ENCODE data around the gene ZNF512. TPM values are rescaled to one million over a fixed set of nuclear protein-coding genes. Genes with fewer than 3 reads are reported as not detected.

ZNF512 gene
- total RNA-seq, 1 donor from 2014 or later = 30.1 TPM

DNA sequence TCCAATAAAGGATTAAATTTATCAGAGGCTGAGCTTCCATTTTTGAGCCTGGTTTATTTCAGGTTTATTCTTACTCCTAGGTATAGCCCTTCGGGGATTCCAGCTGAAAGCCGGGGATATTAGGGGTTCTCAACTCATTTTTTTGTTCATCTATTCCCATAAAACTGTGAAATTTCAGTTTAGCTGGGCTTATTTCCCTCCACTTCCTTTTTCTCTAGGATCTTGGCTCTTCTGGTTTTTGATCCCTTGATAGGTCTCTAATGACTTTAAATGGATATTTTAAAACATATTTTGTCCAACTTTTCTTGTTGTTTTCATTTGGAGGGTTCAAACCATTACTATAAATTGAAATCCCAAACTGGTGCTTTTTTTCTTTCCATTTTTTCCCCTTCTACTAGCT is 23.6 kb upstream of the ZNF512 start:
- no peak overlapping the region for H3K4me3 Mint-ChIP-seq (ENCODE audit: unreplicated experiment)
- no peak for DNase-seq (ENCODE audit: low spot score)
- no peaks in the 10 kb centered on the region for H3K36me3 Mint-ChIP-seq (ENCODE audit: low read depth, unreplicated experiment)
- no peak overlapping the region for H3K27ac Mint-ChIP-seq (ENCODE audit: unreplicated experiment)
- TF ChIP-seq, protein P1, sequence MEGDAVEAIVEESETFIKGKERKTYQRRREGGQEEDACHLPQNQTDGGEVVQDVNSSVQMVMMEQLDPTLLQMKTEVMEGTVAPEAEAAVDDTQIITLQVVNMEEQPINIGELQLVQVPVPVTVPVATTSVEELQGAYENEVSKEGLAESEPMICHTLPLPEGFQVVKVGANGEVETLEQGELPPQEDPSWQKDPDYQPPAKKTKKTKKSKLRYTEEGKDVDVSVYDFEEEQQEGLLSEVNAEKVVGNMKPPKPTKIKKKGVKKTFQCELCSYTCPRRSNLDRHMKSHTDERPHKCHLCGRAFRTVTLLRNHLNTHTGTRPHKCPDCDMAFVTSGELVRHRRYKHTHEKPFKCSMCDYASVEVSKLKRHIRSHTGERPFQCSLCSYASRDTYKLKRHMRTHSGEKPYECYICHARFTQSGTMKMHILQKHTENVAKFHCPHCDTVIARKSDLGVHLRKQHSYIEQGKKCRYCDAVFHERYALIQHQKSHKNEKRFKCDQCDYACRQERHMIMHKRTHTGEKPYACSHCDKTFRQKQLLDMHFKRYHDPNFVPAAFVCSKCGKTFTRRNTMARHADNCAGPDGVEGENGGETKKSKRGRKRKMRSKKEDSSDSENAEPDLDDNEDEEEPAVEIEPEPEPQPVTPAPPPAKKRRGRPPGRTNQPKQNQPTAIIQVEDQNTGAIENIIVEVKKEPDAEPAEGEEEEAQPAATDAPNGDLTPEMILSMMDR (IDR thresholded peaks at IDR 0.05; ENCODE audit: unreplicated experiment) = no peak
- H3K4me1 Mint-ChIP-seq (ENCODE audit: unreplicated experiment) = no peaks in the 10 kb centered on the region
- H3K27me3 Mint-ChIP-seq (ENCODE audit: unreplicated experiment) = peaks cover 2% of the 10 kb centered on the region
- H3K9me3 Mint-ChIP-seq (ENCODE audit: unreplicated experiment) = no peaks in the 10 kb centered on the region

GRCh38 chr2:27561060-27561459 is 21.8 kb upstream of the ZNF512 start:
- no peaks in the 10 kb centered on the region for H3K36me3 Mint-ChIP-seq (ENCODE audit: low read depth, unreplicated experiment)
- no peak overlapping the region for H3K4me3 Mint-ChIP-seq (ENCODE audit: unreplicated experiment)
- no peak overlapping the region for H3K27ac Mint-ChIP-seq (ENCODE audit: unreplicated experiment)
- H3K4me1 Mint-ChIP-seq (ENCODE audit: unreplicated experiment) = peaks cover 4% of the 10 kb centered on the region
- DNase-seq (ENCODE audit: low spot score) = no peak
- H3K9me3 Mint-ChIP-seq (ENCODE audit: unreplicated experiment) = no peaks in the 10 kb centered on the region
- peaks cover 2% of the 10 kb centered on the region for H3K27me3 Mint-ChIP-seq (ENCODE audit: unreplicated experiment)
- TF ChIP-seq, protein P1 (IDR thresholded peaks at IDR 0.05; ENCODE audit: unreplicated experiment) = no peak

DNA sequence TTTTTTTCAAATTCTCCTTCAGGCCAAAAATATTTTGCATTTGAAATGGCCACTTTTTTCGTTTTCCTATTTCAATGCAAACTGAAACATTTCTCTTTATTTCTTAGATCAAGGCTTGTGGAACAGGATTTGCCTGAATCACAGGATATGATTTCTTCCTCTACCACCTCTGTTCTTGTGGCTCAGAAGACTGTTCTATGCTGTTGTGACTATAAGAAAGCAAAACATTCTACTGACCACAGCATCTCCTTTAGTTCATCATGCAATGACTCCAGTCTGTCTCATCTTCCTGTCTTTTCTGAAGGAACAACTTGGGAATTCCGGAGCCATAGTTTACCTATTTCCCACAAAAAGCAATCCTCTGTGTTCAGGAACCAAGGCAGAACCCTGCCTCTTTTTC is 16.2 kb upstream of the ZNF512 start:
- TF ChIP-seq, protein P1 (IDR thresholded peaks at IDR 0.05; ENCODE audit: unreplicated experiment) = no peak
- H3K27ac Mint-ChIP-seq (ENCODE audit: unreplicated experiment) = peak overlapping the region; percentile 86
- H3K4me3 Mint-ChIP-seq (ENCODE audit: unreplicated experiment) = no peak overlapping the region
- peaks cover 18% of the 10 kb centered on the region for H3K4me1 Mint-ChIP-seq (ENCODE audit: unreplicated experiment)
- DNase-seq (ENCODE audit: low spot score) = no peak
- H3K36me3 Mint-ChIP-seq (ENCODE audit: low read depth, unreplicated experiment) = no peaks in the 10 kb centered on the region
- H3K27me3 Mint-ChIP-seq (ENCODE audit: unreplicated experiment) = peaks cover 3% of the 10 kb centered on the region
- H3K9me3 Mint-ChIP-seq (ENCODE audit: unreplicated experiment) = no peaks in the 10 kb centered on the region

DNA sequence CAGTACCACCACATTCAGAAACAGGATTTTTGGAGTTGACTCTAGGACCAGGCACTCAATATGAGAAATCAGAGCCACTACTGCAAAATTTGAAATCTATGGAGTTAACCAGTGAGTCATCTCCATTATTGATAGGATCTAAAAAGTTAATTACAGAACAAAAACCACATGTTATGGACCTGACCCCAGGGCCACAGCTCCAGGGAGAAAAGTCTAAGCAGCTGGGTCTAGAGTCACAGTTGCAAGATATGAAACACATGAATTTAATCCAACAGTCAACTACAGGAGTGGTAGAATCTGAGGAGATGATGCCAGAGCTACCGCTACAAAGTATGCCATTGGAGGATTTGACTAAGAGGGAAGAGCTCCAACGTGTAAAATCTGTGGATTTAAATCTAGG is 13.4 kb upstream of the ZNF512 start:
- Mint-ChIP-seq H3K4me1 (ENCODE audit: unreplicated experiment) (peaks cover 18% of the 10 kb centered on the region), H3K9me3 (ENCODE audit: unreplicated experiment) (no peaks in the 10 kb centered on the region), H3K4me3 (ENCODE audit: unreplicated experiment) (no peak overlapping the region), H3K36me3 (ENCODE audit: low read depth, unreplicated experiment) (no peaks in the 10 kb centered on the region), H3K27me3 (ENCODE audit: unreplicated experiment) (peaks cover 3% of the 10 kb centered on the region), H3K27ac (ENCODE audit: unreplicated experiment) (no peak overlapping the region)
- no peak for DNase-seq (ENCODE audit: low spot score)
- TF ChIP-seq, protein P1 (IDR thresholded peaks at IDR 0.05; ENCODE audit: unreplicated experiment) = no peak

DNA sequence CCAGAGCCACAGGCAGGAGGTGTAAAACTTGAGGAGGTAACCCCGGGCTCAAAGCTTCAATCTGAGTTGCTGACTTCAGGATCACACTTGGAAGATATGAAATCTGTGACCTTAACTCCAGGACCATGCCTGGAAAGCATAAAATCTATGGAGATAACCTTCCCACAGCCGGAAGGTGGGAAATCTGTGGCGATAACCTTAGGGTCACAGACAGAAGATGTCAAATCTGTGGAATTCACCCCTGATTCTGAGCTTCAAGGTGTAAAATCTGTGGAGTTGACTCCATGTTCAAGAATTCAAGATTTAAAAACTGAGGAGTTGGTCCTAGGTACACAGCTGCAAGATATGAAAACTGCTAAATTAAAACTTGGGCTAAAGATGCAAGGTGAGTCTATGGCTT is 11.6 kb upstream of the ZNF512 start:
- Mint-ChIP-seq H3K36me3 (ENCODE audit: low read depth, unreplicated experiment) (no peaks in the 10 kb centered on the region), H3K4me1 (ENCODE audit: unreplicated experiment) (peaks cover 12% of the 10 kb centered on the region), H3K9me3 (ENCODE audit: unreplicated experiment) (no peaks in the 10 kb centered on the region), H3K27me3 (ENCODE audit: unreplicated experiment) (peaks cover 3% of the 10 kb centered on the region), H3K4me3 (ENCODE audit: unreplicated experiment) (no peak overlapping the region), H3K27ac (ENCODE audit: unreplicated experiment) (no peak overlapping the region)
- no peak for DNase-seq (ENCODE audit: low spot score)
- TF ChIP-seq, protein P1 (IDR thresholded peaks at IDR 0.05; ENCODE audit: unreplicated experiment) = no peak
